ENCODE data around the gene SLC22A7. TPM values are rescaled to one million over a fixed set of nuclear protein-coding genes. Genes with fewer than 3 reads are reported as not detected.

Gene SLC22A7
- total RNA-seq = 0.37 TPM

GRCh38 chr6:43297644-43298564, at the start of gene SLC22A7:
Gene SLC22A7, plus strand, starts transcription at chr6:43298260. Its CDS starts 99 bp downstream, at chr6:43298359.
- DNase-seq (ENCODE audit: low spot score) = peak; percentile 73

GRCh38 chr6:43248791-43249190, 49.3 kb upstream of the SLC22A7 start:
- no peak for DNase-seq (ENCODE audit: low spot score)

GRCh38 chr6:43250992-43251373, 47.1 kb upstream of the SLC22A7 start:
- no peak for DNase-seq (ENCODE audit: low spot score)

GRCh38 chr6:43253401-43253800, 44.7 kb upstream of the SLC22A7 start:
- DNase-seq (ENCODE audit: low spot score) = no peak

GRCh38 chr6:43254138-43254817, 43.8 kb upstream of the SLC22A7 start:
- DNase-seq (ENCODE audit: low spot score) = no peak

- no peak for DNase-seq (ENCODE audit: low spot score)
These were observed 43.2 kb upstream of the SLC22A7 start for GRCh38 chr6:43254846-43255245.

- DNase-seq (ENCODE audit: low spot score) = no peak
These were observed 42.5 kb upstream of the SLC22A7 start for GRCh38 chr6:43255408-43256054.

- DNase-seq (ENCODE audit: low spot score) = no peak
These were observed 41.2 kb upstream of the SLC22A7 start for GRCh38 chr6:43256670-43257366.

GRCh38 chr6:43257367-43258145, 40.5 kb upstream of the SLC22A7 start:
- no peak for DNase-seq (ENCODE audit: low spot score)

GRCh38 chr6:43258180-43258579, 39.9 kb upstream of the SLC22A7 start:
- DNase-seq (ENCODE audit: low spot score) = no peak

GRCh38 chr6:43258807-43259686, 39.0 kb upstream of the SLC22A7 start:
- DNase-seq (ENCODE audit: low spot score) = no peak

GRCh38 chr6:43260791-43261190, 37.3 kb upstream of the SLC22A7 start:
- DNase-seq (ENCODE audit: low spot score) = no peak

GRCh38 chr6:43261198-43261597, 36.9 kb upstream of the SLC22A7 start:
- DNase-seq (ENCODE audit: low spot score) = no peak

GRCh38 chr6:43262000-43262779, 35.9 kb upstream of the SLC22A7 start:
- DNase-seq (ENCODE audit: low spot score) = no peak

- no peak for DNase-seq (ENCODE audit: low spot score)
These were observed 35.2 kb upstream of the SLC22A7 start for GRCh38 chr6:43262780-43263313.

- DNase-seq (ENCODE audit: low spot score) = peak; percentile 79
These were observed 34.5 kb upstream of the SLC22A7 start for GRCh38 chr6:43263314-43264178.

GRCh38 chr6:43264599-43265145, 33.4 kb upstream of the SLC22A7 start:
- DNase-seq (ENCODE audit: low spot score) = no peak

GRCh38 chr6:43265564-43265963, 32.5 kb upstream of the SLC22A7 start:
- DNase-seq (ENCODE audit: low spot score) = no peak

Measured in mucosa of gallbladder (tissue), 1 donor.